ENCODE measurements around the gene KY.

DNA sequence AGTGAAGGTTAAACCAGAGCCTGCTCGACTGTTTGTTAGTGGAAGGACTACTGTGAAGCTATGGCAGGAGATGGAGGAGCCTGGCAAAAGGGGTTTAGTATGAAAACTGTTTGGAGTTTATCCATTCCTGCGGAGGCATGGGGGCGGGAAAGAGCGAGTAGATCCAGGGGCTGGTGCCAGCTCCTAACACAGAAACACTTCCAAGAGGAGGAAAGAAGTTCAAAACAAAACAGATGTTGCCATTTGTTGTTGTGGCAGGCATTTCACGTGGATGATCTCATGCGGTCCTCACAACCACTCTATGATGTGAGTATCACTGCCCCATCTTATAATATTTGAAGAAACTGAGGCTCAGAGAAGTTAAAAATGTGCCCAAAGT is 30.7 kb upstream of the KY start:
- TF ChIP-seq CTCF (IDR thresholded peaks at IDR 0.05) (no peak), POLR2AphosphoS5 (IDR thresholded peaks at IDR 0.05) (no peak), EP300 (IDR thresholded peaks at IDR 0.05) (no peak), POLR2A (IDR thresholded peaks at IDR 0.05; ENCODE audit: low read depth) (no peak)
